NCI-H146 (cell line): ENCODE measurements around the gene LSR.
A peak's percentile ranks its signal among the peaks of the same experiment; 100 is the strongest.
"Not testable (repeated sequence)": the region's sequence is repeated elsewhere in the genome, so short reads cannot be mapped to it uniquely, and the experiment has no call there.

ENCODE experiments used
- DNase-seq: peaks from one replicate; lab custom pipeline; 2025; lab: John Stamatoyannopoulos, UW

The LSR gene

DNA sequence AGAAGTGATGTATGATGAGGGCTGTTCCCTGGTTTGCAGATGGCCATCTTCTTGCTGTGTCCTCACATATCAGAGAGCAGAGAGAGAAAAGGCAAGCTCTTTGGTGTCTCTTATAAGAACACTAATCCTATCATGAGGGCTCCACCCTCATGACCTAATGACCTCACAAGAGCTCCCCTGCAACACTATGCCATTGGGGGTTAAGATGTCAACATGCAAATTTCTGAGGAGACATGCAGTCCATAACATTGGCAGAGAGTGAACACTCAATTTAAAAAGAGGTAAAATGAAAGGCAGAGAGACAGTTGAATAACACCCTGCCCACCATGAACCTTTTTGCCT lies 31.2 kb upstream of the LSR start:
- no peak for DNase-seq

DNA sequence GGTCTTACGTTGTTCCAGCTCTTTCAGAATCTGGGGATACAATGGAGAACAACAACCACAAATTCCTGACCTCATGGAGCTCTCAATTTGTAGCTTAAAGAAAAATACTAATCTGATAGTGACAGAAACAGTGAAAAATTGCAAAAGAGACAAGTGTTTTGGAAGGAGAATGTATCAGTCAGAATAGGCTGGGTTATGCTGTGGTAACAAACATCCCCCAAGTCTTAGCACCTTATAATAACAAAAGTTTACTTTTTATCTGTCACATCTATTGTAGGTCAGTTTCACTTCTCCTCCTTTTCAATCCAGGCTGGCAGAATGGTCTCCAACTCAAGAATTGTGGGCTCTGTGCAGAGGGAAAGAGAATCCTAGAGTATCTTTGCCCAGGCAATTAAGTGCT lies 29.8 kb upstream of the LSR start:
- no peak for DNase-seq

DNA sequence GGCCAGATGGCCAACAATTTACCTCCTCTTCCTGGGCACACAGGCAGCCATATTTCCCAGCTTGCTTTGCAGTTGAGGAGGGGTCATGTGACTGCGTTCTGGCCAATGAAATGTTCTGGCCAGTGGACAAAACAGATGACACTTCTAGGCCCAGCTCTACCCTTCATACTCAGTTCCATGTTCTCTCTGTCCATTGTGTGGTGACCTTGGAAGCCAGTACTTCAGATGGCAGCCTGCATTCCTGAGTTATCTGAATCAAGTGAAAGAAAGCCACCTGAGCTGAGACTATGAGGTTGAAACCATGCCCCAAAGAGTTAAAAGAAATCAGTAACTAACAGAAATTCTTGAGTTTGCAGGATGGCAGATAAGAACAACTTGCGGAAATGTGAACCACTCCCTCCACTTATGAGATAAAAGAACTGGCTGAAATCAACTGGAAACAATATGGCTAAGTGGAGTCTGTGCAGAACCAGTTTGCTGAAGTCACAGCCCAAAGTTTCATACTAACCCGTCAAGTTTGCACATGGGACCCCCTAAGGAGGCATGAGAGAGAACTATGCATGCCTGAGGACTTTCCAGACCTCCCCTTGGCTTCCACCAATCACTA lies 28.4 kb upstream of the LSR start:
- no peak for DNase-seq

DNA sequence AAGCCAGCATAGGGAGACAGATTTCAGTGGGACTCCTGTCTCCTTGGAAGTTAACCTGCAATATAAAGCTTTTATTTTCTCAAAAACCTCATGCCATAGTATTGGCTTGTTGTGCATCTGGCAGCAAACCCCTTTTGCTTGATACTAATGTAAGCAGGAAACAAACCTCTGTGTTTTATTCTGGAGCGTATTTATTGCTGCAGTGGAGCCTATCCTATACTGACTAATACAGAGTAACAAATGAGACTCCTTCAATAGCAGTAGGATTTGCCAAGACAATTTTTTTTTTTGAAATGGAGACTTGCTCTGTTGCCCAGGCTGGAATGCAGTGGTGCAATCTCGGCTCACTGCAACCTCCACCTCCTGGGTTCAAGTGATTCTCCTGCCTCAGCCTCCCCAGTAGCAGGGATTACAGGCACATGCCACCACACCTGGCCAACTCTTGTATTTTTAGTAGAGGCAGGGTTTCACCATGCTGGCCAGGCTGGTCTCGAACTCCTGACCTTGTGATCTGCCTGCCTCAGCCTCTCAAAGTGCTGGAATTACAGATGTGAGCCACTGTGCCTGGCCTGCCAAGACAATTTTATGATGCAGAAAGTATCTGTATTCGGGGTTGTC lies 27.7 kb upstream of the LSR start:
- DNase-seq, result not testable (repeated sequence)

DNA sequence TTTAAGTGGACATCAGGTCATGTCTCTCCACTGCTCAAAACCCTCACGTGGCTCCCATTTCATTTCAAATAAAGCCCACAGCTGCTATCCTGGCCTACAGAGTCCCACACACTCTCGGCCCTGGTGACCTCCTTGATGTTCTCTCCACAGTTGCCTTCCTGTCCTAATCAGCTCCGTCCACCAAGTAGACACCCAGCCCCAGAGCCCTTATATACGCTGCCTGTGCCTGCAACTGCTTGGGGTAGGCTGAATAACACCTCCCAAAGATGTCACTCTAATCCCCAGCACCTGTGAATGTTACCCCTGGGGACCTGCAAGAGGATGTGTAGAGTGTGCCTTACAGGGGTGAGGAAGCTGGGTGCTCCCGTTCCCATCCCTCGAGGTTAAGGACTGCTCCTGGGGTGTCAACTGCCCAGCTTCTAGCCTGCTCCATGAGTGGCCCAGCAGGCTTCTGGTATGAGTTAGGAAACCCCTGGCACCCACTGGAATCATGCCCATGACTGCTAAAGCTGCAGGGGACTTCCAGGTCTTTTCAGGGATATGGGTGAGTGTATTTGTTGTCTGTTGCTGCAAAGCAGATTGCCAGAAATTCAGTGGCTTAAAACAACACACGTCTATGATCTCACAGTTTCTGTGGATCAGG lies 26.3 kb upstream of the LSR start:
- DNase-seq, result no peak

DNA sequence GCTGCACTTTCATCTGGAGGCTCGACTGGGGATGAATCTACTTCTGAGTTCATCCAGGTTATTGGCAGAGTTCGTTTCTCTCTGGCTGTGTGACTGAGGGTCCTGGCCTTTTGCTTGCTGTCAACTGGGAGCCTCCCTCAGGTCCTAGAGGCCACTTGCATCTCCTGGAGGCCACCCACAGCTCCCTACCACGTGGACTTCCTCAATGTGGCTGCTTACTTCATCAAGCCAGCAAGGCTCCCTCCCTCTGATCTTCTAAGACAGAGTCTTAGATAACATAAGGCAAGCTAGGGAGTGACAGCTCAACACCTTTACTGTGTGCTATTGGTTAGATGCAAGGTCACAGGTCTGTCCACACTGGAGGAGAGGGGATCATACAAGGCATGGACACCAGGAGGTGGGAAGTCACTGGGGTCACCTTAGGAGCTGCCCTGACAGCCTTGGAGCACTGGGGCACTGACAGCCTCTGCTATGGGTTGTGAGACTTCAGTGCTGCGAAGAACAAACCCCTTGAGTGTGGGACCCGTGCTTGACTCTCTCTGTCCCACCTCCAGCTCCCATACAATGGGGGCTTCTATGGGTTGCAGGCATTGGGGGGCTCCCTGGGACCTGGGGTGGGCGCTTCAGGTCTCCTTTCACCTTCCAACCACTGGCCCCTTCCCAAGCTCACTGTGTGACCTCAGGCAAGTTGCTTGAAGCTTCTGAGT lies 25.6 kb upstream of the LSR start:
- DNase-seq, result no peak

DNA sequence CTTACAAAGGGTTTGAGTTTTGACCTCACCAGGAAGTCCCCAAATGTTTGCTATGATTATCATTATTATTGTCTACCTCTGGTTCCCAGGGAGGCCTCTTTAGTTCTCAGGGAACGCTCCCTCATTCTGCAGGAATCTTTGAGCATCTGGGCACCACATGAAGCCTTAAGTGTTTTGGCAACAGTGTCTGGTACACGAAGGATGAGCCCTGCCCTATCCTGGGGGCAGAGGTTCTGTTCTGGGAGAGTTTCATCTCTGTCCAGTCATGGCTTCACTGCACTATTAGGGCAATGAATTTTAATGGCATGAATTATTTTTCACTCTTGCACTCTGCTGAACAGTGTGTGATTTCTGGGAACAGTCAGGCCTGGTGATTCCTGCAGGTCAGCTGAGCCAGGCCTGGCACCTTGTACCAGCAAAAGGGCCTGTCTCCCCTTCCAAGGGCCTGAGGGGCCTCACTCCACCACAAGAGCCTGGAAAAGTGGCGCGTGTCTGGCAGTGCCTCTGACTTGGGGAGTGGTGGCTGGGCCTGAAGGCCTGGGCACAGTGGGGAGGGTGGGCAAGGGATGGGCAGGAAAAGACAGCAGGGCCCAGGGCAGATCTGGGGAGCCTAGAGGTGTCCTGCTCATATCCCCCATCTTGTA lies 24.8 kb upstream of the LSR start:
- DNase-seq, result no peak

DNA sequence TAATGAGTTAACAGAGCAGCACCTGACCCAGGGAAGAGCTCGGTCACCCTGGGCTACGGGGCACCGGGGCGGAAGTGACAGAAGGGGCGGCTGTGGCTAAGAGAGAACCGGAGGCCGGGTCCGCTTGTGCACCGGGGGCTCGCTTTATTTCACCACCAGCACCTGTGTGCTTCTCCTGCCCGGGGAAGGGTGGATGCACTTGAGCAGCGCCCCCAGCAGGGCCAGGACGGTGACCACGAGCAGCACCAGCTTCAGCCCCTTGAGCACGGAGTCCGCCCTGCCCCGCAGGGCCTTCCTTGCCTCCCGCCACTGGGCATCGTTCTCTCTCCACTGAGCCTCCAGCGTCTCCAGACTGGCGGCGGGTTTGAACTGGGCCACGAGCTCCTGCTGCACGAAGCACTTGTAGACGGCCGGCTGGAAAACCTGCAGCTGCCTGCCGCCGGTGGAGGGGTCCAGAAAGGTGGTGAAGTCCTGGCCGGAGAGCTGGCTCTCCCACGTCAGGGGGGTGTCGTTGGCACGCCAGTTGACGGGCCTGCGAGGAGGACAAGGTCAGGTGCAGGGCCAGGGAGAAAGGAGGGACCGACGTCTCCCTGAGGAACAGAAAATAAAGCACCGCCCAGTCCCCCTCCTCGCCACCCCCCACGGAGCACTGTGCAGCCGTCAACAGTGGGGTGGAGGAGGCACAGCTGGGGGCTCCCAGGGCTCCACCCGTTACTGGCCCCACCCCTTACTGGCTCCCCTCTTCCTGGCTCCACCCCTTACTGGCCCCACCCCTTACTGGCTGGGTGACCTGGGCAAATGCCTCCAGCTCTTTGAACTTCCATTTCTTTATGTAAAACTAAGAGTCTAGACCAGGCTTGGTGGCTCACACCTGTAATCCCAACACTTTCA lies 23.9 kb upstream of the LSR start:
- peak; percentile 26 for DNase-seq

DNA sequence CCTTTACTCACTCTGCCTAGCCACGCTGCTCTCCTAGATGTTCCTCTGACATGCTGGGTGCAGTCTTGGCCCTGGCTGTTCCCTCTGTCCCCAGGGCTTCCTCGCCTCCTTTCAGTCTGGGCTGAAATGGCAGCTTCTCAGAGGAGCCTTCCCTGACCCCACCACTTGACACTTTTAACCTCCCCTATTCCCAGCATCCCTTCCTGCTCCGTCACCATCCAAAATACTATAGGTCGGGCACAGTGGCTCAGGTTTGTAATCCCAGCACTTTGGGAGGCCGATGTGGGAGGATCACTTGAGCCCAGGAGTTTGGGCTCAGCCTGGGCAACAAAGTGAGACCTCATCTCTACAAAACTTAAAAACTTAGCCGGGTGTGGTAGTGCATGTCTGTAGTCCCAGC lies 22.9 kb upstream of the LSR start:
- no peak for DNase-seq

DNA sequence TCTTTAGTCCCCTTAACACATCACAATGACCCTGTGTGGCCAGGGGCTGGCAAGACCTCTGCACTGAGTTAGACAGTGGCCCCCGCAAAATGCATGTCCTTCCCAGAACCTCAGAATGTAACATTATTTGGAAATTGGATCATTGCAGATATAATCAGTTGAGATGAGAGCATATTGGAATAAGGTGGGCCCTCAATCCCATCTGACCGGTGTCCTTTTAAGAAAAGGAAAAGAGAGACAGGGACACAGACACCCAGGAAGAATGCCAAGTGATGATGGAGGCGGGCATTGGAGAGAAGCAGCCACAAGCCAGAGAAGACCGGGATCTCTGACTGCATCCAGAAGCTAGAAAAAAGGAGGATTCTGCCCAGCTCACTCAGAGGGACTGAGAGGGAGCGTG lies 22.1 kb upstream of the LSR start:
- DNase-seq, result no peak

DNA sequence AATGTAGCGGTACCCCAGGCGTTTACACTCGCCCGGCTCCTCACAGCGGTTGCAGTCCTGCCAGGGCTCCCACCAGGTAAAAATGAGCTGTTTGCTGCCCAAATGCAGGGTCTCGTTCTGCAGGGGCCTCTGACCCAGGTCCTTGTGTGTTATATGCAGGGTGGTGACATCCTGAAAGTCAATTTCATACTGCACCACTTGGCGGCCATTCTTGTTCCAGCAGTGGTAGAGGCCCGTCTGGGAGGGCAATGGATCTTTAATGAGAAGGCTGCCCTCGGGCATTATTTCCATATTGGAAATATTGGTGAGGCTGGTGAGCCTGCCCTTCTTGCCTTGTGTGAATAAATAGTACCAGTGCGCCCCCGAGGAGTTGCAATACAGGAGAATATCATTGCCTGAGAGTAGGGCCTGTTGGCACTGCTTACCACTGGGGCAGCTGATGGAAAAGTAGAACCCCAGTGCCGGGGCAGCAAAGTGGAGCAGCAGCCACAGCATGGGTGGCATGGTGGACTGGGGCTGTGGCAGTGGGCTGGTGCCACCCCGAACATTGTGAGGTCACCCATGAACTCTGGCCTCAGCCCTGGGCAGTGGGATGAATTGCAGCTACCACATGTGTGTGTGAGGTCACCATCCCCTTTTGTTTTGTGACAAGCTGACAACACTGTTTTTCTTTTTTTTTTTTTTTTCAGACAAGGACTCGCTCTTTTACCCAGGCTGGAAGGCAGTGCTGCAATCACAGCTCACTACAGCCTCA lies 20.4 kb upstream of the LSR start, which contains the start of gene FAM187B:
TSS of gene FAM187B (minus strand) at position 563 of the 754 bp plus-strand sequence. CDS start at position 504, 59 bp downstream.
- DNase-seq, result no peak

DNA sequence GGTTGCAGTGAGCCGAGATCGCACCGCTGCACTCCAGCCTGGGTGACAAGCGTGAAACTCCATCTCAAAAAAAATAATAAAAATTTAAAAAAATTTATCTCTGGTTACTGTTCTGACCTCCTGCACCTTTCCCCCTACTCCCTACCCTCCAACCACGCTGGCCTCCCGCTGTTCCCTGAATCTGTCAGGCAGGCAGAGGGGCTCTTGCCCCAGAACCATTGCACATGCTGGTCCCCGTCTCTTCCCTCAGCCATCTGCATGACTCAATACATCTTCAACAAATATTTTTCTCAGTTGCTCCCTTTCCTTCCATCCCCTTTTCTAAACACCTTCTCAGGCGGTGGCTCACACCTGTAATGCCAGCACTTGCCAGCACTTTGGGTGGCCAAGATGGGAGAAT lies 19.2 kb upstream of the LSR start:
- DNase-seq, result no peak

DNA sequence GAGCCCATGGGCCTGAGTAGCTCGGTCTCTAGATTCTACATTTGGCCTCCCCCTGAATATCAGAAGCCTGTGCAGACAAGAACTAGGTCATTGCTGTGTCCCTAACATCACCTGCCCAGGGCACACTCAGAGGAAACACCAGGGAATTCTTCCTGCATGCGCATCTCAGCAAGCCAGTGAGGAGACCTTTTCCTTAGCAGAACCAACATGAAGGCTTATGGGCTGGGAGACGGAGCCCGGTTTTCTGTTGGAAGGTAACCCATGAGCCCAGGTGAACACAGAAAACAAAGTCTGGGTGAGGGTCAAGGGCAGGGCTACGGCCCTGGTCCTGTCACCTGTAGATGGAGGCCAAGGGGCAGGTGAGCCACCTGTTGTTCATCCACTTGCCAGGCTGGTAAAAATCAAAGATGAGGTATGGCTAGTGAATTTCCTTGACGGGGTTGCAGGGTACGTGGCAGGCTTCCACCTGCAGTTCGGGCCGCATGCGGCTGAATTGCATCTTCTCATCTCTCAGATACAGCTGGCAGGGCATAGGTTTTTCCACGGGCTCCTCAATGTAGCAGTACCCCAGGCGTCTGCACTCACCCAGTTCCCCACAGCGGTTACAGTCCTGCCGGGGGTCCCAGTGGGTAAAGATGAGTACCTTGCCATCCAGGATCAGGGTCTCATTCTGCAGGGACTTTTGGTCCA lies 16.7 kb upstream of the LSR start:
- no peak for DNase-seq

DNA sequence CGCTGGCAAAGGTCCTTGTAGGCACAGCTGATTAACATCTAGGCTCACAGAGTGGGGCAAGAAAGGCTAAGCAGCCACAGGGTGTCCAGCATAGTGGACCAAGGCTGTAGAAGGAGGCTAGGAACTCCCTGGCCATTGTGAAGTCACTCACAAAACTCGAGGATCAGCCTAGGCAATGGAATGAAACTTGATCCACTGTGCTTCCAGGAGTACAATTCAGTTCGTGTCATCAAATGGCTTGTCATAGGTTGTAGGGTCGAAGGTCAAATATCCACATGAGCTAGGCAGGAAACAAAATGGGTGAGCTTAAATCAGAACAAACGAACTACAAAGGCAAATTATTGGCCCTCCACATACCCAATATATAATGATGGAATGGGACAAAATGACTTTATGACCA lies 15.9 kb upstream of the LSR start:
- no peak for DNase-seq

DNA sequence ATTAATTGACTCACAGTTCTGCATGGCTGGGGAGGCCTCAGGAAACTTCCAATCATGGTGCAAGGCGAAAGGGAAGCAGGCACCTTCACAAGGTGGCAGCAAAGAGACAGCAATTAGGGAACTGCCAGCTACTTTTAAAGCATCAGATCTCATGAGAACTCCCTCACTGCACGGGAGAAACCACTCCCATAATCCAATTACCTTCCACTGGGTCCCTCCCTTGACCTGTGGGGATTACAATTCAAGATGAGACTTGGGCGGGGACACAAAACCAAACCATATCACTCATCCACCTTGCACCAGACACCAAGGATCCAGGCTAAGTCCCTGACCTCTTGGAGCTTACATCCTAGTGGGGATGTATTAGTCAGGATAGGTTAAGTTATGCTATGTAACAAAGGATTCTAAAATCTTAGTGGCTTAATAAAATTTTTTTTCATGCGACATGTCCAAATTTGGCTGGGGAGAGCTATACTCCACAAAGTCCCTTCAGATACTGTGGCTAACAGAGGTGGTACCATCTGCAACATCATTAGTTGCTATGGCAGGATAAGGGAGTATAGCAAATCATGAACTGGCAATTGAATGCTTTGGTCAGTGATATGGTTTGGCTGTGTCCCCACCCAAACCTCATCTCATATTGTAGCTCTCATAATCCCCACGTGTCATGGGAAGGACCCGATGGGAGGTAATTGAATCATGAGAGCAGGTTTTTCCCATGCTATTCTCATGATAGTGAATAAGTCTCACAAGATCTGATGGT lies 12.0 kb upstream of the LSR start:
- DNase-seq, result peak; percentile 19

DNA sequence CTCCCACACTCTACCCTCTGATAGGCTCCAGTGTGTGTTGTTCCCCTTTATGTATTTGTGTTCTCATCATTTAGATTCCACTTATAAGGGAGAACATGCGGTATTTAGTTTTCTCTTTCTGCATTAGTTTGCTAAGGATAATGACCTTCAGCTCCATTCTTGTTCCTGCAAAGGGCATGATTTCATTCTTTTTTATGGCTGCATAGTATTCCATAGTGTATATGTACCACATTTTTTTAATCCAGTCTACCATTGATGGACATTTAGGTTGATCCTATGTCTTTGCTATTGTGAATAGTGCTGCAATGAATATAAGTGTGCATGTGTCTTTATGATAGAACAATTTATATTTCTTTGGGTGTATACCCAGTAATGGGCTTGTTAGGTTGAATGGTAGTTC lies 9.2 kb upstream of the LSR start:
- DNase-seq, result not testable (repeated sequence)

DNA sequence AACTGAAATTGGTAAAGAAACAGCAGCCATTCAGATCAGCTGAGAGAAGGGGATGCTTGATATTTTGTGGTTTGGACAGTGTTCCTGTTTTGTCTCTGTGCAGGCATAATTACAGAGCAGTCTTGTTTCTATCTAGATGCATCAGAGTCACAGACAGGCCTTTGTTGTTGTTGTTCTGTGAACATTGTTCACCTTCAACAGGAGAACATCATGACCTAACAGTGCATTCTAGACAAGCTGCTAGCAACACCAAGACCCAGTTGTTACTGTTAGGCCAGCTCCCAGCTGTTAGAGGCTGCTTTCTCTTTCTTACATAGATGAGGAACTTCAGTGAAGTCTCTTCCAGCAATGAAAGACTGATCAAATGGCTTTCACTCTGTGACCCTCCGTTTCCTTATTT lies 8.5 kb upstream of the LSR start:
- no peak for DNase-seq

DNA sequence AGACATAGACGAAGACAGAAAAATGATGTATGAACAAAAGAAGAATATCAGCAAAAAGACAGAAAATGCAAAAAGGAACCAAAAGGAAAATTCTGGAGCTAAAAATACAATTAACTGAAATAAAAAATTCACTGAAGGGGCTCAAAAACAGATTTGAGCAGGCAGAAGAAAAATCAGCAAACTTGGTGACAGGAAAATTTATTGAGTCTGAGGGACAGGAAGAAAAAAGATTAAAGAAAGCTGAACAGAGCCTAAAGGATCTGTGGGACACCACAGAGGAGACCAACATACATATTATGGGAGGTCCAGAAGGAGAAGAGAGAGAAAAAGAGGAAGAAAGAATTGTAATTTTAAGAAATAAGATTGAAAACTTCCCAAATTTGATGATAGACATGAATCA lies 7.4 kb upstream of the LSR start:
- no peak for DNase-seq

DNA sequence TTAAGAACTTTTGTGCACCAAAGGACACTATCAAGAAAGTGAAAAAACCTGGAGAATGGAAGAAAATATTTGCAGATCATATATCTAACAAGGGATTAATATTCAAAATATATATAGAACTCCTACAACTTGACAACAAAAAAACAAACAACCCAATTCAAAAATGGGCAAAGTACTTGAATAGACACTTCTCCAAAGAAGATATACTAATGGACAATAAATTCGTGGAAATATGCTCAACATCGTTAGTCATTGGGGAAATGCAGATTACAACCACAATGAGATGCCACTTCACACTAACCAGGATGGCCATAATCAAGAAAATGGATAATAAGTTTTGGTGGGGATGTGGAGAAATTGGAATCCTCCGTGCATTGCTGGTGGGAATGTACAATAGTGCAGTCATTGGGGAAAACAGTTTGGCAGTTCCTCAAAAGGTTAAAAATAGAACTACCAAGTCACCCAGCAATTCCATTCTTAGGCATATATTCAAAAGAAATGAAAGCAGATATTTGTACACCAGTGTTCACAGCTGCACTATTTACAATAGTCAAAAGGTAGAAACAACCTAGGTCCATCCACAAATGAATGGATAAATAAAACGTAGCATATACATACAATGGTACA lies 2.2 kb upstream of the LSR start:
- DNase-seq, result no peak
